ENCODE results near the gene IYD. TPM values are rescaled to one million over a fixed set of nuclear protein-coding genes. Genes with fewer than 3 reads are reported as not detected.

The IYD gene
- polyA plus RNA-seq, 1 of the 3 experiments (the other 2 are of a cell fraction): not detected

DNA sequence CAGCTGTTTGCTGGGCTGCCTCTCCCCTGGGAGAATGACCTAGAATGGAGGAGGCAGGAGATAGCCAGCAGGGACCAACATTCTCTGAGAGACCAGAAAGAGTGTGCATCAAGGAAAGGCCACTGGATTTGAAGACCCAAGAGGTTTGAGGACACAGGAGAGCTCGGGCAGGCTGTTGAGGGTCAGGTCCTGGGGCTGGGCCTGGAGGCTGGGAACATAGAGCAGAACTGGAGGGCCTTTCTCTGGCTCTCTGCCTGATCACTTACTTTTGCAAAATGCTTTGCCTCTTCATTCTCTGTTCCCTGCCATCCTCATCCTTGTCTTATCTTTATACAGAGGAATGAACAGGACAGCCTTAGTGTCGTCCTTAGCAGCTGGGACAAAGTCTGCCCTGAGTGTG, 2.5 kb downstream of the IYD start:
- H3F3A ChIP-seq (replicated peaks; ENCODE audit: insufficient read depth): no peaks in the 10 kb centered on the region
- H3K4me2 ChIP-seq: no peak overlapping the region
- H3K79me2 ChIP-seq (ENCODE audit: insufficient read depth): no peaks in the 10 kb centered on the region
- no peak overlapping the region for H2AFZ ChIP-seq (ENCODE audit: low read depth)
- POLR2A ChIA-PET: no interaction called here
- no peaks in the 10 kb centered on the region for H3K4me1 ChIP-seq (ENCODE audit: control insufficient read depth in 1 of 2, insufficient read depth in 2 of 2, low read depth in 1 of 2, low read length in 1 of 2)
- H3K27me3 ChIP-seq (ENCODE audit: insufficient read depth): no peaks in the 10 kb centered on the region
- H3K9ac ChIP-seq: no peak overlapping the region
- no peaks in the 10 kb centered on the region for H3K36me3 ChIP-seq (replicated peaks in 1 of 2; ENCODE audit: control insufficient read depth in 1 of 2, insufficient read depth in 2 of 2, low read length in 1 of 2)
- H4K20me1 ChIP-seq (ENCODE audit: insufficient read depth): no peaks in the 10 kb centered on the region
- H3K9me2 ChIP-seq: no peaks in the 10 kb centered on the region
- no peak for DNase-seq
- whole genome bisulfite sequencing (ENCODE audit: low lambda C conversion rate): 0% methylated on average over 2 of the region's 2 CpGs
- no peak overlapping the region for H3K4me3 ChIP-seq (ENCODE audit: low read depth in 2 of 2, low read length in 1 of 2)
- CTCF ChIA-PET: no interaction called here
- no peak overlapping the region for H3K27ac ChIP-seq (ENCODE audit: low read depth in 2 of 2, low read length in 1 of 2)
- no peaks in the 10 kb centered on the region for H3K9me3 ChIP-seq
- no peak for TF ChIP-seq ELF1 (IDR thresholded peaks at IDR 0.05)
- no peak for TF ChIP-seq FOSL2 (IDR thresholded peaks at IDR 0.05; ENCODE audit: borderline replicate concordance, low read depth)
- TF ChIP-seq, protein P1, sequence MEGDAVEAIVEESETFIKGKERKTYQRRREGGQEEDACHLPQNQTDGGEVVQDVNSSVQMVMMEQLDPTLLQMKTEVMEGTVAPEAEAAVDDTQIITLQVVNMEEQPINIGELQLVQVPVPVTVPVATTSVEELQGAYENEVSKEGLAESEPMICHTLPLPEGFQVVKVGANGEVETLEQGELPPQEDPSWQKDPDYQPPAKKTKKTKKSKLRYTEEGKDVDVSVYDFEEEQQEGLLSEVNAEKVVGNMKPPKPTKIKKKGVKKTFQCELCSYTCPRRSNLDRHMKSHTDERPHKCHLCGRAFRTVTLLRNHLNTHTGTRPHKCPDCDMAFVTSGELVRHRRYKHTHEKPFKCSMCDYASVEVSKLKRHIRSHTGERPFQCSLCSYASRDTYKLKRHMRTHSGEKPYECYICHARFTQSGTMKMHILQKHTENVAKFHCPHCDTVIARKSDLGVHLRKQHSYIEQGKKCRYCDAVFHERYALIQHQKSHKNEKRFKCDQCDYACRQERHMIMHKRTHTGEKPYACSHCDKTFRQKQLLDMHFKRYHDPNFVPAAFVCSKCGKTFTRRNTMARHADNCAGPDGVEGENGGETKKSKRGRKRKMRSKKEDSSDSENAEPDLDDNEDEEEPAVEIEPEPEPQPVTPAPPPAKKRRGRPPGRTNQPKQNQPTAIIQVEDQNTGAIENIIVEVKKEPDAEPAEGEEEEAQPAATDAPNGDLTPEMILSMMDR (IDR thresholded peaks at IDR 0.05): no peak
- no peak for TF ChIP-seq GABPA (IDR thresholded peaks at IDR 0.05; ENCODE audit: low read depth)
- TF ChIP-seq, protein P2, sequence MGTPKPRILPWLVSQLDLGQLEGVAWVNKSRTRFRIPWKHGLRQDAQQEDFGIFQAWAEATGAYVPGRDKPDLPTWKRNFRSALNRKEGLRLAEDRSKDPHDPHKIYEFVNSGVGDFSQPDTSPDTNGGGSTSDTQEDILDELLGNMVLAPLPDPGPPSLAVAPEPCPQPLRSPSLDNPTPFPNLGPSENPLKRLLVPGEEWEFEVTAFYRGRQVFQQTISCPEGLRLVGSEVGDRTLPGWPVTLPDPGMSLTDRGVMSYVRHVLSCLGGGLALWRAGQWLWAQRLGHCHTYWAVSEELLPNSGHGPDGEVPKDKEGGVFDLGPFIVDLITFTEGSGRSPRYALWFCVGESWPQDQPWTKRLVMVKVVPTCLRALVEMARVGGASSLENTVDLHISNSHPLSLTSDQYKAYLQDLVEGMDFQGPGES (IDR thresholded peaks at IDR 0.05; ENCODE audit: low read depth, low read length): no peak
- no peak for TF ChIP-seq YY1 (IDR thresholded peaks at IDR 0.05; ENCODE audit: low read depth)
- no peak for TF ChIP-seq TEAD4 (IDR thresholded peaks at IDR 0.05; ENCODE audit: borderline replicate concordance, insufficient read depth)
- no peak for TF ChIP-seq CHD2 (IDR thresholded peaks at IDR 0.05; ENCODE audit: low read length, partially characterized antibody)
- TF ChIP-seq MEF2A (IDR thresholded peaks at IDR 0.05; ENCODE audit: borderline replicate concordance, low read depth): no peak
- TF ChIP-seq POLR2AphosphoS5 (IDR thresholded peaks at IDR 0.05; ENCODE audit: low read depth, low read length): no peak
- TF ChIP-seq TAF1 (IDR thresholded peaks at IDR 0.05; ENCODE audit: borderline replicate concordance, low read depth, low read length): no peak
- TF ChIP-seq SIN3A (IDR thresholded peaks at IDR 0.05; ENCODE audit: borderline replicate concordance, low read depth, low read length): no peak
- TF ChIP-seq, protein P3, sequence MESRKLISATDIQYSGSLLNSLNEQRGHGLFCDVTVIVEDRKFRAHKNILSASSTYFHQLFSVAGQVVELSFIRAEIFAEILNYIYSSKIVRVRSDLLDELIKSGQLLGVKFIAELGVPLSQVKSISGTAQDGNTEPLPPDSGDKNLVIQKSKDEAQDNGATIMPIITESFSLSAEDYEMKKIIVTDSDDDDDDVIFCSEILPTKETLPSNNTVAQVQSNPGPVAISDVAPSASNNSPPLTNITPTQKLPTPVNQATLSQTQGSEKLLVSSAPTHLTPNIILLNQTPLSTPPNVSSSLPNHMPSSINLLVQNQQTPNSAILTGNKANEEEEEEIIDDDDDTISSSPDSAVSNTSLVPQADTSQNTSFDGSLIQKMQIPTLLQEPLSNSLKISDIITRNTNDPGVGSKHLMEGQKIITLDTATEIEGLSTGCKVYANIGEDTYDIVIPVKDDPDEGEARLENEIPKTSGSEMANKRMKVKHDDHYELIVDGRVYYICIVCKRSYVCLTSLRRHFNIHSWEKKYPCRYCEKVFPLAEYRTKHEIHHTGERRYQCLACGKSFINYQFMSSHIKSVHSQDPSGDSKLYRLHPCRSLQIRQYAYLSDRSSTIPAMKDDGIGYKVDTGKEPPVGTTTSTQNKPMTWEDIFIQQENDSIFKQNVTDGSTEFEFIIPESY (IDR thresholded peaks at IDR 0.05; ENCODE audit: borderline replicate concordance, low read depth): no peak
- TF ChIP-seq RAD21 (IDR thresholded peaks at IDR 0.05; ENCODE audit: low read length): no peak

DNA sequence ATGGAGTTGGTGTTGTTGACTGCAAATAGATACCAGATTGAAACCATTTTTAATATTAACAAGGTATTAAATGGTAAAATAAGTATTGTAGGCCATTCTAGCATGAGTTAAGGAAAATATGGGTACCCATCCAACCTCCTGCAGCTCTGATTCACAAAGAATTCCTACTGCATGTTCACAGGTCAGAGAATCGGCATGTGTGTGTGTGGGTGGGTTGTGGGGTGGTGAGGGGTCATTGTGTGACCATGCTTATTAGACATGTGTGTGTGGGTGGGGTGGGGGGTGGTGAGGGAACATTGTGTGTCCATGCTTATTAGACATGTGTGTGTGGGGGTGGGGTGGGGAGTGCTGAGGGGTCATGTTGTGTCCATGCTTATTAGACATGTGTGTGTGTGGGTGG, 3.2 kb downstream of the IYD start:
- Histone ChIP-seq H3K9ac (no peak overlapping the region), H3K9me2 (no peaks in the 10 kb centered on the region), H3K4me3 (ENCODE audit: low read depth in 2 of 2, low read length in 1 of 2) (no peak overlapping the region), H4K20me1 (ENCODE audit: insufficient read depth) (no peaks in the 10 kb centered on the region), H3K36me3 (replicated peaks in 1 of 2; ENCODE audit: control insufficient read depth in 1 of 2, insufficient read depth in 2 of 2, low read length in 1 of 2) (no peaks in the 10 kb centered on the region), H3K27me3 (ENCODE audit: insufficient read depth) (no peaks in the 10 kb centered on the region), H3F3A (replicated peaks; ENCODE audit: insufficient read depth) (no peaks in the 10 kb centered on the region), H3K4me1 (ENCODE audit: control insufficient read depth in 1 of 2, insufficient read depth in 2 of 2, low read depth in 1 of 2, low read length in 1 of 2) (no peaks in the 10 kb centered on the region), H2AFZ (ENCODE audit: low read depth) (no peak overlapping the region), H3K4me2 (no peak overlapping the region), H3K79me2 (ENCODE audit: insufficient read depth) (no peaks in the 10 kb centered on the region), H3K9me3 (no peaks in the 10 kb centered on the region), H3K27ac (ENCODE audit: low read depth in 2 of 2, low read length in 1 of 2) (no peak overlapping the region)
- CTCF ChIA-PET: no interaction called here
- 0% methylated on average over 1 of the region's 1 CpG for WGBS (ENCODE audit: low lambda C conversion rate)
- POLR2A ChIA-PET: no interaction called here
- no peak for DNase-seq
- TF ChIP-seq GABPA (IDR thresholded peaks at IDR 0.05; ENCODE audit: low read depth) (no peak), TEAD4 (IDR thresholded peaks at IDR 0.05; ENCODE audit: borderline replicate concordance, insufficient read depth) (no peak), SIN3A (IDR thresholded peaks at IDR 0.05; ENCODE audit: borderline replicate concordance, low read depth, low read length) (no peak), FOXM1 (IDR thresholded peaks at IDR 0.05; ENCODE audit: low read depth) (no peak), SMC3 (IDR thresholded peaks at IDR 0.05; ENCODE audit: low read depth, low read length) (no peak), YY1 (IDR thresholded peaks at IDR 0.05; ENCODE audit: low read depth) (no peak), CHD2 (IDR thresholded peaks at IDR 0.05; ENCODE audit: low read length, partially characterized antibody) (no peak), FOSL2 (IDR thresholded peaks at IDR 0.05; ENCODE audit: borderline replicate concordance, low read depth) (no peak)
- TF ChIP-seq, protein P4, sequence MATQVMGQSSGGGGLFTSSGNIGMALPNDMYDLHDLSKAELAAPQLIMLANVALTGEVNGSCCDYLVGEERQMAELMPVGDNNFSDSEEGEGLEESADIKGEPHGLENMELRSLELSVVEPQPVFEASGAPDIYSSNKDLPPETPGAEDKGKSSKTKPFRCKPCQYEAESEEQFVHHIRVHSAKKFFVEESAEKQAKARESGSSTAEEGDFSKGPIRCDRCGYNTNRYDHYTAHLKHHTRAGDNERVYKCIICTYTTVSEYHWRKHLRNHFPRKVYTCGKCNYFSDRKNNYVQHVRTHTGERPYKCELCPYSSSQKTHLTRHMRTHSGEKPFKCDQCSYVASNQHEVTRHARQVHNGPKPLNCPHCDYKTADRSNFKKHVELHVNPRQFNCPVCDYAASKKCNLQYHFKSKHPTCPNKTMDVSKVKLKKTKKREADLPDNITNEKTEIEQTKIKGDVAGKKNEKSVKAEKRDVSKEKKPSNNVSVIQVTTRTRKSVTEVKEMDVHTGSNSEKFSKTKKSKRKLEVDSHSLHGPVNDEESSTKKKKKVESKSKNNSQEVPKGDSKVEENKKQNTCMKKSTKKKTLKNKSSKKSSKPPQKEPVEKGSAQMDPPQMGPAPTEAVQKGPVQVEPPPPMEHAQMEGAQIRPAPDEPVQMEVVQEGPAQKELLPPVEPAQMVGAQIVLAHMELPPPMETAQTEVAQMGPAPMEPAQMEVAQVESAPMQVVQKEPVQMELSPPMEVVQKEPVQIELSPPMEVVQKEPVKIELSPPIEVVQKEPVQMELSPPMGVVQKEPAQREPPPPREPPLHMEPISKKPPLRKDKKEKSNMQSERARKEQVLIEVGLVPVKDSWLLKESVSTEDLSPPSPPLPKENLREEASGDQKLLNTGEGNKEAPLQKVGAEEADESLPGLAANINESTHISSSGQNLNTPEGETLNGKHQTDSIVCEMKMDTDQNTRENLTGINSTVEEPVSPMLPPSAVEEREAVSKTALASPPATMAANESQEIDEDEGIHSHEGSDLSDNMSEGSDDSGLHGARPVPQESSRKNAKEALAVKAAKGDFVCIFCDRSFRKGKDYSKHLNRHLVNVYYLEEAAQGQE (IDR thresholded peaks at IDR 0.05; ENCODE audit: low read depth, low read length): no peak
- TF ChIP-seq, protein P5, sequence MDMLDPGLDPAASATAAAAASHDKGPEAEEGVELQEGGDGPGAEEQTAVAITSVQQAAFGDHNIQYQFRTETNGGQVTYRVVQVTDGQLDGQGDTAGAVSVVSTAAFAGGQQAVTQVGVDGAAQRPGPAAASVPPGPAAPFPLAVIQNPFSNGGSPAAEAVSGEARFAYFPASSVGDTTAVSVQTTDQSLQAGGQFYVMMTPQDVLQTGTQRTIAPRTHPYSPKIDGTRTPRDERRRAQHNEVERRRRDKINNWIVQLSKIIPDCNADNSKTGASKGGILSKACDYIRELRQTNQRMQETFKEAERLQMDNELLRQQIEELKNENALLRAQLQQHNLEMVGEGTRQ (IDR thresholded peaks at IDR 0.05; ENCODE audit: borderline replicate concordance, low read depth, low read length): no peak
